ENCODE data around the gene DYRK1A.

Gene DYRK1A

DNA sequence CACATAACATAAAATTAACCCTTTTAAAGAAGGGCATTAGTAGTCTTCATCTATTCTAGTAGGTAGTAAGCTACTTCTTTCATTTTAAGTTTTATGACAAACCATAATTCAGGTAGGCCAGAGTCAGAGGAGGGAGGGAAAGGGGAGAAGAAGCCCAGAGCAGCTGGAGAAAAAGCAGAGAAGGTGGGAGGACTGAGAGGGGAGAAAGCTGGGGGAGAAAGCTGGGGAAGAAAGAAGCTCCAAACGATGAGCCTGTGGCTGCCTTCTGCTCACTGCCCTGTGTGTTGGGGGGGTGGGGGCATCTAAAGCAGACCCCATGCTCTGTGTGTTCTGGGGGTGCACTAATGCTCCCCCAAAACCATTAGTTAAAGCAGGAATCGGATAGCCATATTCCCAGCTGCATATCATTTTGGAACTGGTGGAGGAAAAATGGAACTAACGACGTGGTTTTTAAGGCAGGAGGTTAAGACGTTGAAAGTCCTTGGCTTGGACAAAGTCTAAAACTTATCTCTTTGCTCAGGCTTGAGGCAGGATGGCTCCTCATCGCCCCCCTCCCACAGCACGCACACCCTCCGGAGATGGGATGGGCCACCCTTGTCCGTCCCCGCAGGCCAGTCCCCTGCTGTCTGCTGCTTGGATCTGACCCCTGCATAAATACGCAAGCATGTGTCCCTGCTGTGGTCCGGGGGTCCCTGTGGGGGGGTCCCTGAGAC, 184.2 kb downstream of the DYRK1A start:
- no peak for DNase-seq (ENCODE audit: low read depth in 2 of 2)

DNA sequence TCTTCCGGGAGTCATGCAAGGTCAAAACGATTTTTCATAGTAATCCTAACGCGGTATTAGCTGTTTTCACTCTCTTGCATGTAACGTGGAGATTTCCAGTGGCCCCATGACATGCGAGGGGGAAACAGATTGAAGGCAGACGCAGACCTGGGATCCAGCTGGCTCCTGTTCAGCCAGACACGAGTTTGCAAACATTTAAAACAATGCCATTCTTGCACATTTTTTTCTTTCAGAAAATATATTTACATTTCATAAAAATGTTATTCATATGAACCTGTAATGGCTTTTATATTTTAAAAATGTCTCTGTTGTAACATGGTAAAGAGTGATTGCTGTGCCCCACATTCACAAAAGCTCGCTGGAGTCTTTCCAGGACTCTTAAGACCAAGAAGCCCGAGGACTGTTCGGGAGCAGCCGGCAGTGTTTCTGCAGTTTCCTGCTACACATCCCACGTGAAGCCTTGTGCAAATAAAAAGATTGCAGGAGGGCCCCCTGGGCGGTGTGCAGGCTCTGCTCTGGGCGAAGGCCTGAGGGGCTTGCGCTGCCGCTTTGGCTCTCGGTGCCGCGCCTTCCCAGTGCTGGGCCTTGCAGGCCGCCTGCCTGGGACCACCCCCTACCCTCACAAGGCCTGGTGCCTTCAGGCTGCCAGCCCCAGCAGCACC, 184.9 kb downstream of the DYRK1A start:
- DNase-seq (ENCODE audit: low read depth in 2 of 2), result no peak

DNA sequence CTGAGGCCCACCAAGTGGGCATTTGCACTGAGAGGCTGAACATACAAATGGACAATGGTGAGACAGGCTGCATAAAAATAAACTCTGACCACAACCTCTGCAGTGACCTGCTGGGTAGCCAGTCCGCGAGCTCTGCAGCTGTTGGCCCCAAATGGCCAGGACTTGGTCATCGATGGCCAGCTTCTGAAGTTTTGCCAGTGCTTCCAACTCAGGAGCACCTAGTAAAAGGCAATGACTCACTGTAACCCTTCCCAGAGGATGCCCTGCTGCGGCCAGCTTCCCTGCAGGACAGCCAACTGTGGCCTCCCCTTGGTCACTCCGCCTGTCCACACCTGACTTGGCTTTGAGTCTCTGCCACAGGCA, 185.4 kb downstream of the DYRK1A start:
- no peak for DNase-seq (ENCODE audit: low read depth in 2 of 2)

DNA sequence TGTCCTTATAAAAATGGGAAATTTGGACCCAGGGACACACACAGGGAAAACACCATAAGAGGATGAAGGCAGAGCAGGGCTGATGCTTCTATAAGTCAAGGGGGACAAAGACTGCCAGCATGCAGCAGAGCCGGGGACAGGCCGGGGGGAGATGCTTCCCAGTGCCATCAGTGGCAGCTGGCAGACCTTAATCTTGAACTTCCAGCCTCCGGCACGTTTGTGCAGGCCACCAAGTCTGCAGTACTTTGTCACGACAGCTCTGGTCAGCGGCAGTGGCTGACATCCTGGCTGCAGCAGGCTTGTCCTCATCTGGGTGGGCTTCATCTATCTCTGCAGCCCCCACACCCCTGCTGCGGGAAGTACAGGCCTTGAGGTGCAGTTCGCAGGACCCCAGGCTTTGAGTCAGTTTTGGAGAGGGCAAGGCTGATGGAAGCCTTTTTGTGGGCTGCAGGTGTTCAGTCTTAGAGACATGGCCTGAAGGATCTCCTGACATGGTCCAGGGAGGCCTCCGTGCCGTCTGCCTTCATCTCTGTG, 186.0 kb downstream of the DYRK1A start:
- no peak for DNase-seq (ENCODE audit: low read depth in 2 of 2)

DNA sequence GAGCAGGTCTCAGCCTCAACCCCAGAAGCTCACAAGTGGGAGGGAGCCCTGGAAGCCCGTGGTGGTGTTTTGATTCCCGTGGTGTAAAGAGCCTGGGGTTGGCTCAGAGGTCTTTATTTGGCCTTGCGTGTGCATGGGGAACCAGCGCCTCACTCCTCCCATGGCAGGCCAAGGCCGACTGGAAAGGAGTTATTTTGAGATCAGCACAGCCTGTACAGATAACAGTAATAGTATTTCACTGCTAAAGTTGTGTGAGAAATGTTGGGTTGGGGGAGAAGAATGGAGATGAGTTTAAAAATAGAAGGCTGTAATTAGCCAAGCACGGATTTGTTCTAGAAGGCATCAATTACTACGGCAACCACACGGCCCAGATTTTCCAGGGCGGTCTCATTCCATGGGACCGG, 186.5 kb downstream of the DYRK1A start:
- no peak for DNase-seq (ENCODE audit: low read depth in 2 of 2)

DNA sequence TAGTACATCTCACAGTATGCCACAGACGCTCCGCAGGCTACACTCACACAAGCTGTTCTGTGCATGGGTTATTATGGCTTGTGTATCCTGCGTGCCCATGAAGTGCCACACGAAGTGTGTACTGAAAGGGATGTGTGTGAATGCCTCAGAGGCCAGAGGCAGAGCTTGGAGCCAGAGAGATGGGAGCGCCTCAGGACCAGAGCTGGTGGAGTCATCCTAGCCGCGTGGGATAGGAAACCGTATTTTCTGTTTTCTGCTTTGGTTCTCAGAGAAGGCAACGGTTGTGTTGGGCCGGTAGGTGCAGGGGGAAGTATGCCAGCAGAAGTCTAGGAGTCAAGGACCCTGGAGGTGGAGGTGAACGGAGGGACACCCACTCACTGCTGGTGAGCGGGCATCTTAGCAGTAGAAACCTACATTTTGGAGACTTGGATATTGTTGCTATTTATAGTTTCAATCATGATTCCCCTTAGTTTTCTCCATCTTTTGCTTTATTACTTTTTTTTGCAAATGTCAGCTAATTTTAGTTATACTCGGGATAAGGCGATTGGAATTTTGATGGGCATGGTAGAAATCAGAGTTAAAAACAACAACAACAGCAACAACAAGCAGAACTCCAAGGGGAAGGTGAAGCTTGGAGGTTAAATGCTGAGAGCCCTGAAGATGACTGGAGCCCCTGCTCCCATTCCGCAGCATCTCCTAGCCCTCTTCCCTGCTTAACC, 188.2 kb downstream of the DYRK1A start:
- no peak for DNase-seq (ENCODE audit: low read depth in 2 of 2)

DNA sequence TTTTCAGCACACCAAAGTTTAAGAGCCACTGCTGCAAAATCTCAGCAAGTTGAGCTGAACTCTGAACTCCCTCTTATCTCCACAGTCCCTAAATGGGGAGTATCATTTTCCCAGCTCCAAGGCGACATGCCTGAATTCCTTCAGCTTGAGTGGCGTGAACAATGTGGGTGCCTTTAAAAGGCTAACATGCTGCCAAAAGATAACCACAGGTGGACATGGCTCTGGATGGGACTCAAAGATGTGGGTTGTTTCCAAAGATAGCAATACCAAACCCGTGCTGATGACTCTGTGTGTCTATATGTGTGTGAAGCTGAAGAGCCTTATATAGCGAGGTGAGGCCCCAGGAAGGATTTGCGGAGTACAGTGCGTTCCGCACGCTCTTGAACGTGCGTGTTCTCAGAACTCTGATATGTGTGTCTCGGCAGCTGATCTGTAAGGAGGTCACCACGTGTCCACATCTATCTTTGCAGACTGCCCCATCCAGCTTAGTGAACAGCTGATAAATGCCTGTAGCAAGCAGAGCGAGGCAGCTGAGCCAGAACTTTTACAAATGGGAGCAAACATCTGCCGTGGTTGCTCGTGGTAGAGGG, 189.2 kb downstream of the DYRK1A start:
- no peak for DNase-seq (ENCODE audit: low read depth in 2 of 2)

DNA sequence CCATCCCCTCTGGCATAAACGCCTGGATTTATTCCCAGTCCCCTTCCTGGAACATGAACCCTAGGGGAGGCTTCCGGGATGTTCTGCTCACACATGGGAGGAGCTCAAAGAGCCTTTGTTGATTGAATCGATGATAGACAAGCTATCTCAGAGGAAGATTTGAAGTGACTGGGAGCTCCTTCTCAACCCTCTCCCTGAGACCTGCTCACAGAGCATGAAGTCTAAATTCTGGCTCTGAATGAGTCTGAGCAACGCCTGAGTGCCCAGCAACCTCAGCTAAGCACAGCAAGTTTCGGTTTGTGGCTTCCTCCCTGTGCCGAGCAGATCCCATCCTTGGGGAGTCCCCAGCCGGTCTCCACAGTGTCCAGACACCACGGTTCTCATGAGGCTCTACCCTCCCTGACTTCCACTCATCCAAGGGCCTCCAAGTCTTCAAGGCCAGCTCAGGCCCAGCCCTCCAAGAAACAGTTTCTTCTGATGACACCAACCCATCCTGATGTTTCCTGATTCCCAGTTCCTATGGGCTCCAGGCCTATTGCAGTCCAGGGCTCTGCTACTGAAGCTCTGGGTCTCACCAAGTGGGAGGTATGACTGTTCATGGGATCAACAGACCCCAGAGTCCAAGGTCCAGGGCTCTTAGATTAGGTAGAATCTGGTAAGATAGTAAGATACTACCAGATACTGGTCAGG, 190.8 kb downstream of the DYRK1A start:
- DNase-seq (ENCODE audit: low read depth in 2 of 2), result no peak

DNA sequence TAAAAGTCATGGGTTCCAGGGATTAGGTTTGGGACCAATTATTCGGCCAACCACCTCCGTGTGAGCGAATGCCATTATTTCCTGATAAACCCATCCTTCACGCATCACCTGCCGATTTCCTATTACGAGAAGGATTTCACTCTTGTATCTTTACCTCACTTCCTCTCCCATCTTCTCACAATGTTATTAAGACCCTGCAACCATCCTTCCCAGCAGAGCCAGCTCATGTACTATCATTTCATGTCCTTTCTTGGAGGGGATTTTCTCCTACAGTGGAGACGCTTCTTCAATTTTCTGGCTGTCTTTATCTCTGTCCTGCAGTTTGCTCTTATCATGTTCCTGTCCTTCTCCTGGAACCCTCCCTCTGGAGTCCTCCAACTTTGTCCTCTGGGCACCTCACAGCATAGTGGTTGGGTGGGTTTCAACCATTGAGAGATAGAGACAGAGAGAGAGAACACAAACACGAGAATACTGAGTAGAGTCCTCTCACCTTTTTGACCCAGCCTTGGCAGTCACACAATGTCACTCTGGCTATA, 192.2 kb downstream of the DYRK1A start:
- no peak for DNase-seq (ENCODE audit: low read depth in 2 of 2)

DNA sequence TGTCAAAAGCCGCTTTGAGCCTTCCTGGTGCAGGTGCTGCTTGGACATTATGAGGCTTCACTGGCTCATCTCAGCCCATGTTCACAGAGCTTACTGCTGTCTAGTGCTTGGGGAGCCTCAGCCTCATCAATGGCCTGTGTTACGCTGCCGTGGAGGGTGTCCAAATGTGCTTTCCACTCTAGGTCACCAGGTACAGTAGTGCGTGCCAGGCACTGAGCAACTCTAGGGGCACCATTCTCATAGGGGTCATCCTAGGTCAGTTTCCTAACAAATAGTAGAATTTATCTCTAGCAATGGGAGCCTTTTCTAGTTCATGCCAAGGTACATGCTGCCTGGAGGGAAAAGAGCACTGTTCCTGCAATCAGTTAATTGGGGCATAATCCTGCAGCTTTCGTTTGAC, 193.8 kb downstream of the DYRK1A start:
- no peak for DNase-seq (ENCODE audit: low read depth in 2 of 2)

DNA sequence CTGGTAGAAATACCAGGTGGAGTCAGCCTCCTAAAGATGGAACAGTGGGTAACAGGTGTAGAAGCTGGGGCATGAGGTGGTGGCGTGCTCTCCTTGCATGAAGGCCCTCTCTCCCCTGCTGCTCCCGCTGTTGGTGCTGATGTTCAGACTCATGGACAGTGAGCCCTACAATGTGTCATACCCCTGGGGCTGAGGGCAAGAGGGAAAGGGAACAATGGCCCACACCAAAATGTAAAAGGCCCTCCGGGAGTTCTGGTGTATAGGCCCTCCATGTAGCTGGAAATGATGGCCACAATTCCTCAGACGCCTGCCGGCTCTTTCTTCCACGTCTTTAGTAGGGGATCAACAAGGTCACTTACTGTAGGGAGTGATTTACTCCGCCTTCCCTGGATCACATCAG, 194.9 kb downstream of the DYRK1A start:
- no peak for DNase-seq (ENCODE audit: low read depth in 2 of 2)

DNA sequence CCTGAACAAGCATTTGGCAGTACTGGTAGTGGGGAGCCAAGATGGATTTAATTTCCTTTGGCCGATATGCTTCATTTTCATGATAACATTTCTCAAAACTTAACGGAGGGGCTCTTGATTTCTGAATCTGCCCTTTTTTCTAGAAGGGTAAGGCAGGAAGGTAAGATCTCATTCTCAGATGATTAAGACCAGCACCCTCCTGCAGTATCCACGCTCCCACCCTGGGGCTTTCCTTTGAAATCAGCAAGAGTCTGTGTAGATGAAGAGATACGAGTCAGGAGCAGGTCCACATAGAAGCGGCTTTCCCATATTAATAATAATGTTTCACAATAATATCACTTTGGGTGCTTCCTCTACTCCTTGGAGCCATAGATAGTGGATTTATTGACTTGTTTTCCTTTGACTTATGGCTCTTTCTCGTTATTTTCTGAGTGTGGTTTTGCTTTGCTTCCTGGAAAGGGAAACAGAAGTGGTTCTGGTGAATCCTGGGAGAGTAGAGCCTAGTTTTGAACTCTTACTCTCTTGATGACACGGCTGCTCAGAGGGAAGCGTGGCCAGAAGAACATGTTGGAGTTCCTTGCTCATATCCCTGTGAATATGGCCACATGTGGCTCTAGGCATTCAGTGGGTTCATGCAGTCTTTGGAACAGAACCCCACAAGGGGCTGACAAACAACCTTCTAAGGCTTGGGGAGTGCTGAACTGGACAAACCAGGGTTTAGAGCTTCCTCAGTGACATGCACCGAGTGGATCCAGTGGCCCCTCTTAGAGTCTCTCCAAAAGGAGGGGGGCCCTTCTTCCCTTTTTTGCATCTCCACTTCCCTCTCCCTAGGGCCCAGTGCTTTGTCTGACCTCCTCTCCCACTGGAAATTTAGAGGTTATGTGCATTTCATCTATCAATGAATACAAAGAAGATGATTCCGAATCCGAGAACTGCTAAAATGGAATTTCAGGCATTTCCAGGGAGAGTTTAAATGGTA, 195.7 kb downstream of the DYRK1A start:
- no peak for DNase-seq (ENCODE audit: low read depth in 2 of 2)

DNA sequence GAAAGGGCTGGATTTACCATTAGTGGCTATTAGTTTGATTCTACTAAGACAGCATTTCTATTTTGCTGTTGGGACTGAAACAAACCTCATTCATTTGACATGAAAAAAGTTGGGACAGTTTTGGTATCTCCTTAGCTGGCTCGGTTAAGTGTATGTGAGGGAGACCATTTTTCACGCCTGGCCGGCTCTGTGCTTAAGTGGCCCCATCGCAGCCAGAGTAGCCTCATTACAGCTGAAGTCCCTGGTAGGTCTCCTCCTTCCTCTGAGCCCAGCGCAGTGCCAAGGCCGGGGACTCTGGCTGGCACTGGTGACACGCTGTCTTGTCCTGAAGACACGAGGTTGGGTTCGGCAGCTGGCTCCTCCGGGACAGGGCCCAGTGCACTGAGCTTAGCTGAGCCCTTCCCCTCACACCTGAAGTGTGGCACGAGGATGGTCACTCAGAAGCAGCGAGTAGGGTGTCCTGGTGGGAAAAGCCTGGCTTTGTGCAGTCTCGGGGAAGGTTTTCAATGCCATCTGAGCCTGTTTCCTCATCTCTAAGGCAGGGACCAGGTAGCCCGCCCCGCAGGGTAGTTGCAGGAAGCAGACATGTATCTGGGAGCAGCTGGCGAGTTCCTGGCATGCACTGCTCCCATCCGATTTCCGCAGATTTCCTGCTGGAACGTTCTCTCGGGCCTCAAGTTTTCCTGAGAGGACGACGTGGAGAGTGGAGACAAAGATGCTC, 196.5 kb downstream of the DYRK1A start:
- DNase-seq (ENCODE audit: low read depth in 2 of 2), result peak in 1 of 2 donors; percentile 9

DNA sequence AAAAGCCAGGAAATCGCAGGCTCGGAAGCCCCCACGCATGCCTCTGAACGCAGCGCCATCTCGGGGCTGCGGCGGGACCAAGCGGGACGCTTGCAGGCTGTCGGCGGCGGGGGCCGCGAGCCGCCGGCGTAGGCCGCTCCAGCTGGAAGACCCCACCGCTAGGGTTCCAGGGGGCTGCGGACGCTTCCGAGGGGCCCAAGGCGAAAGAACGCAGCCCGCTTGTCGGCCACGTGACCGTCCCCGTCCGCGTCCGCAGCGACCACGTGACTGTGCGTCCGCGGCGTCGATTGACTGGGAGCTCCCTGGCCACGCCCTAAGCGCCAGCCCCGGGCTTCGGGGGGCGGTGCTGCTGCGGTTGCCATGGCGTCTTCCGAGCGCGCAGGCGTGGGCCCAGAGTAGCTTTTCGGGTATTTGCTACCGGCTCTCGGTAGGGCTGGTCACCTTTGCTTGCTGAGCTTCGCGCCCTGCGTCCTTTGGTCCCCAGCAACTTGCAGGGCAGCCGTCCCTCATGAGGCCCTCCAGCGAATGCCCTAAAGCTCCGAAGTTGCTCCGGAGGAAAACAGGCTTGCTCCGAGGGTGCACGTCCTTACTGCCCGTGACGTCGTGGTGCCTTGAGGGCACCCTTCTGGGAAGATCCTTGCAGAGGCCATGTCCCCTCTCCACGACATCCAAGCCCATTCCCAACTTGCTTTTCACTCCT, 197.2 kb downstream of the DYRK1A start:
- peak; percentile 84 to 89 for DNase-seq (ENCODE audit: low read depth in 2 of 2)

DNA sequence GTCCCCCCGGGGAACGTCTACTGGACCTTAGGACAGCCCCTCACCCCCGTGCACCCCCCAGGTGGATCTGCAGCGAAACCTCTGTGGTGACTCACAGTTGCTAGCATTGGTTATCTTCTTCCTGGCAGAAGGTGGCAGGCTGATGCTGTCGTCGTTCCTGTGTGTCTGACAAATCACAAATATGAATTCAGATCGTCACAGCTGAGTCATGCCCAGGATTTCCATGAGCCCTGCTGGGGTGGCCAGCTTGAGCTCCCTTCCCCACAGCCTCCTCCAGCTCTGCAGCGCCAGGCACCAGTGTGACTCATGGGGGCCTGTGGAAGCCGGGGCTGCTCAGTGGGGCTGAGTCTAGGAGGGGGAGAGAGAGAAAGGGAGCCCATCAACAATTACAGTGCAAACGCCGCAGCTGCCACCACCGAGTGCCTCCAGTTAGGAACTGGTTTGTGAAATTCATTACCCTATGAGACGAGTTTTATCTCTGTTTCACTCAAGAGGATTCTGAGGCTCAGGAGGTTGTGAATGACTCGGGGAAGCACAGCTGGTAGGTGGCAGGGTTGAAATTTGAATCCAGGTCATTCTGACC, 197.9 kb downstream of the DYRK1A start:
- peak; percentile 83 to 95 for DNase-seq (ENCODE audit: low read depth in 2 of 2)

DNA sequence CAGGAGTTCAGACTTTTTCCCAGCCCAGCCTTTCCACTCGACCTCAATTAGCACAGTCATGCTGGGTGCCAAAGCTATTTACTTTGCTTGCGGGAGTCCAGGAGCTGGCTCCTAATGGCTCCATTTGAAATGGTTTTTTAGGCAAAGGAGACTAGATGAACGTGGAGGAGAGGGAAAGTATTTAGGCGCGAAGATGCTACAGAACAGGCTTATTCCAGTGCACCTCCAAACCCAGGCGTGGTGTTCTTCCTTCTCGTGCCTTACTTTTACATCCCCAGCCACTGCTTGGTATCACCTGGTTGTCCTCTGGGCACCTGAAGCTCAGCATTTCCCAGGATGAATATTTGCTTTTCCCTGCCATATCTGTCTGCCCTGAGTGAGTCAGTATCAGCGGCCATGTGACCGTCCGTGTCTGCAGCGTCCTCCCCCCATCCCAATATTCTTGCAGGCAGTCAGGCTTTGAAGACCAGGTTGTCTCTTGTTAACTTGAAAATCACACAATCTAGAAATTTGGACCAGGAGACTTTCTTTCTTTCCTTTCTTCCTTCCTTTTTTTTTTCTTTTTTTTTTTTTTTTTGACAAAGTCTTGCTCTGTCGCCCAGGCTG, 198.5 kb downstream of the DYRK1A start:
- DNase-seq (ENCODE audit: low read depth in 2 of 2), result no peak

DNA sequence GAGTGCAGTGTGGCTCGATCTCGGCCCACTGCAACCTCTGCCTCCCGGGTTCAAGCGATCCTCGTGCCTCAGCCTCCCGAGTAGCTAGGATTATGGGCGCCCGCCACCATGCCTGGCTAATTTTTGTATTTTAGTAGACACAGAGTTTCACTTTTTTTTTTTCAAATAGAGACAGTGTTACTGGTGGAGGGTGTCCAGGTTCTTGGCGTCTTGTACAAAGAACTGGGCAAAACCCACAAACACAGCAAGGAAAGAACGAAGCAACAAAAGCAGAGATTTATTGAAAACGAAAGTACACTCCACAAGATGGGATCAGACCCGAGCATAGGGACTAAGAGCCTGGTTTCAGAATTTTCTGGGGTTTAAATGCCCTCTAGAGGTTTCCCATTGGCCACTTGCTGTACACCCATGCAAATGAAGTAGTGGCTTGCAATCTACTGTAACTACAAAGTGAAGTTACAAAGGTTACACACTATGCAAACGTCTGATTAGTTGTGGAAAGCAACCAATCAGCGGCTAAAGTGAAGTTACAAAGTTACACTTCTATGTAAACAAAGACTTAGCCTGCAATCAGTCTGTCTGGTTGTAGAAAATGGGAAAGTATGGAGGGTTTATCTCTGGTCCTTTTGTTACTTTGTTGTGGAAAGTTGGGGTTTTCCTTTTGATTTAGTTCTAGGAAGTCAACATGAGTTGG, 199.1 kb downstream of the DYRK1A start:
- no peak for DNase-seq (ENCODE audit: low read depth in 2 of 2)

Measured in stimulated activated CD8-positive, alpha-beta memory T cell treated with anti-CD3 and anti-CD28 coated beads, Interleukin-15, amount 100 ng/mL, for 4 hours (primary cell).